GM06990 (cell line): Measurements from ENCODE around the gene KCTD20.

ENCODE experiments used
- DNase-seq: peaks from one replicate; pipeline ENCODE4 v3.0.0-alpha.2; 2011; ENCODE audit not compliant: insufficient read length; ENCODE audit errors: extremely low read depth
- H3K27me3 ChIP-seq: replicated peaks from 2 replicates; pipeline ENCODE4 v1.6.0; 2011; ENCODE audit warnings: low read length; ENCODE audit not compliant: control insufficient read depth, insufficient read depth
- H3K36me3 ChIP-seq: 2 replicates; pipeline ENCODE4 v1.5.1; 2011; ENCODE audit warnings: low read length; ENCODE audit not compliant: control insufficient read depth, insufficient read depth
- H3K4me3 ChIP-seq: replicated peaks from 2 replicates; pipeline ENCODE4 v1.5.1; 2011; ENCODE audit warnings: low read depth, mild to moderate bottlenecking, control low read depth, low read length
- TF ChIP-seq, protein P1 (sequence below): IDR thresholded peaks from 2 replicates; pipeline ENCODE4 v1.5.1; 2011; ENCODE audit warnings: low read length, control low read depth, mild to moderate bottlenecking, inconsistent platforms; ENCODE audit not compliant: insufficient read depth, poor library complexity, severe bottlenecking

KCTD20 gene

DNA sequence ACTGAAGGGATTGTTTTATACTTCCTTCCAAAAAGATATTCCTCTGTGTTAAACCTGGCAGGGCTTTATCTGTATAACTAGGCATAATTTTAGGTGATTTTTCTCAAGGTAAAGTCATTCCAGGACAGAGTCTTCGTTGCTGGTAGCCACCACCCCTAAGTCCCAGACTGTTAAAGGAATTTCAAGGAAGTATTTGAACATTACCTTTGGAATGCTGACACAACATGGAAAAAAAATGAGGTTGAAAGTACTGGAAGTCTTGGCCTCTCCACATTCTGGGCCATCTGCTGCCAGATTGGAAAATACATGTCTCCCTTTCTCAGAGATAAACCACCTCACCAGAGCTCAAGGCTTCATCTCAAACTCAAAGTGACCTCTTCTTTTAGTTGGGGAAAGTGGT is 28.3 kb upstream of the KCTD20 start:
- DNase-seq, result no peak
- H3K27me3 ChIP-seq, result no peaks in the 10 kb centered on the region
- no peaks in the 10 kb centered on the region for H3K36me3 ChIP-seq
- TF ChIP-seq, protein P1, sequence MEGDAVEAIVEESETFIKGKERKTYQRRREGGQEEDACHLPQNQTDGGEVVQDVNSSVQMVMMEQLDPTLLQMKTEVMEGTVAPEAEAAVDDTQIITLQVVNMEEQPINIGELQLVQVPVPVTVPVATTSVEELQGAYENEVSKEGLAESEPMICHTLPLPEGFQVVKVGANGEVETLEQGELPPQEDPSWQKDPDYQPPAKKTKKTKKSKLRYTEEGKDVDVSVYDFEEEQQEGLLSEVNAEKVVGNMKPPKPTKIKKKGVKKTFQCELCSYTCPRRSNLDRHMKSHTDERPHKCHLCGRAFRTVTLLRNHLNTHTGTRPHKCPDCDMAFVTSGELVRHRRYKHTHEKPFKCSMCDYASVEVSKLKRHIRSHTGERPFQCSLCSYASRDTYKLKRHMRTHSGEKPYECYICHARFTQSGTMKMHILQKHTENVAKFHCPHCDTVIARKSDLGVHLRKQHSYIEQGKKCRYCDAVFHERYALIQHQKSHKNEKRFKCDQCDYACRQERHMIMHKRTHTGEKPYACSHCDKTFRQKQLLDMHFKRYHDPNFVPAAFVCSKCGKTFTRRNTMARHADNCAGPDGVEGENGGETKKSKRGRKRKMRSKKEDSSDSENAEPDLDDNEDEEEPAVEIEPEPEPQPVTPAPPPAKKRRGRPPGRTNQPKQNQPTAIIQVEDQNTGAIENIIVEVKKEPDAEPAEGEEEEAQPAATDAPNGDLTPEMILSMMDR, result no peak
- H3K4me3 ChIP-seq, result no peak overlapping the region

DNA sequence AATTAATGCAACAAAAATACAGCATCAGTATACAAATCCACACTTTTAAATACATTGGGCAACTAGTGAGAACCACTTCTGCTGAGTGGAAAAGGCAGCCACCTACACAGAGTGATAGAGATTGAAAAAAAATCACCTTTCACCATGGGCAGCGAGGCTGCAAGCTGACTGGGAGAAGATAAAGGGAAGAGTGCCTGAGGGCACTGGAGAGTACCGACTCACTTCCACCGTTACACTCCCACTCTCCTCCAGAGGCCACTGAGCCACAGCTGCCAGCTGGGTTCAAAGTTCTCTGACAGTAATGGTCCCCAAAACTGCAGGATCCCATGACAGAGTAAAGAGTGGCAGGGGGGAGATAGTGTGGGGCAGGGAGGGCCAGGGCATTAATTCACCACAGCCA is 24.2 kb upstream of the KCTD20 start:
- TF ChIP-seq, protein P1, result no peak
- no peak for DNase-seq
- Histone ChIP-seq H3K36me3 (no peaks in the 10 kb centered on the region), H3K27me3 (no peaks in the 10 kb centered on the region), H3K4me3 (no peak overlapping the region)

DNA sequence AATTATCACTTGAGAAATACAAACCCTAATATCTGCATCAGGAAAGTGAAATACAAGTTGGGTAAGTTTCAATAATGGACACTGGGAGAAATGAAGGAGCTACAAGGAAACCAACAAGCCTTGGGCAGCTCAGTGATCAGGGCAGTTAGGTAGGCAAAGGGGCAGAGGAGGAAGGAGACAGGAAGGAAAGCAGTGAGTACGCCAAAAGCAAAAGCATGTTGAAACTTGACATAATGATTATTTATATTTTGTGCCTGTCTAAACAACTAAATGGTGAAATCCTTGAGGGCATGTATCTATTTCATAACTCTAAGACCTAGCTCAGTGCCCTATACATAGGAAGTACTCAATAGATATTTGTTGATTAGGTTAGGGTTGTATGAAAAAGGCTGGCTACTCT is 23.5 kb upstream of the KCTD20 start:
- TF ChIP-seq, protein P1, result no peak
- Histone ChIP-seq H3K27me3 (no peaks in the 10 kb centered on the region), H3K4me3 (no peak overlapping the region), H3K36me3 (no peaks in the 10 kb centered on the region)
- no peak for DNase-seq

DNA sequence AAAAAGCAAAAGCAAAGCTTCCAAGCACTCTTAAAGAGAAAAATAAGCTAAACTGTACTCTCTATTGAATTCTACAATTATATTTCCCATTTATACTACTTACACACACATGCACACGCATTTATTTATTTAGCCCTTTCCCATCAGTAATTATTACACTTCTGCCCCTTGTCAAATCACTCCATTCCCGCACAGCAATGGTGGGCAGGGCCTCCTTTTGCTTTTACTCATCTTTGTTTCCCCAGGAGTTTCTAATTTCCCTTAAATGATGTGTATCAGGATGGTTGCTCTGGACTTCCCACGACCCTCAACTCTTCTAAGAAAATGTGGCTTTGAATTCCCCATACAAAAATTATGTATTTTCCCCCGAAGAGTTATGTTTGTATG is 20.1 kb upstream of the KCTD20 start:
- H3K36me3 ChIP-seq, result no peaks in the 10 kb centered on the region
- TF ChIP-seq, protein P1, result no peak
- H3K27me3 ChIP-seq, result no peaks in the 10 kb centered on the region
- peak overlapping the region; percentile 60 for H3K4me3 ChIP-seq
- DNase-seq, result no peak

- H3K4me3 ChIP-seq, result peak overlapping the region; percentile 70
- no peaks in the 10 kb centered on the region for H3K27me3 ChIP-seq
- peak; percentile 98 for DNase-seq
- no peaks in the 10 kb centered on the region for H3K36me3 ChIP-seq
- TF ChIP-seq, protein P1, result peak; percentile 74
These were observed 19.5 kb upstream of the KCTD20 start for GRCh38 chr6:36423101-36423824.

DNA sequence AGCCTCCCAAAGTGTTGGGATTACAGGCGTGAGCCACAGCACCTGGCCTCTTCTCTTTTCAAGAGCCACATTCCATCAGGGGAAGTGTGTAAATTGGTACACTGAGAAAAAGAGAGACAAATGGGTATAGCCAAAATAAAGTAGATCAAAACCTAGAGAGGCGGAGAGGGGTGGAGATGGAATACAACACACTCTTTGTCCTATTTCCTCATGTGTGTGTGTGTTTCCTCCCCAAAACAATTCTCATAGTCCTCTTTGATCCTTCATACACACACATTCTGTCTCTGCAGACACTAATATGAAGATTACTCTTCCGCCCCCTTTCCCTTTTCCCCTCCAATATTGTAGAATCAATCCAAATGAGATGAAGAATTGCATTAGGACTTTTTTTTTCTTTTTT is 16.2 kb upstream of the KCTD20 start:
- no peak for DNase-seq
- Histone ChIP-seq H3K4me3 (no peak overlapping the region), H3K36me3 (no peaks in the 10 kb centered on the region), H3K27me3 (no peaks in the 10 kb centered on the region)
- TF ChIP-seq, protein P1, result no peak
